Measurements from ENCODE around the gene PRSS27.

GRCh38 chr16:2740476-2740875 lies 20.5 kb upstream of the PRSS27 start:
- TF ChIP-seq CTCF (IDR thresholded peaks at IDR 0.05) = no peak
- TF ChIP-seq POLR2A (IDR thresholded peaks at IDR 0.05; ENCODE audit: low read depth) = no peak

Data from esophagus muscularis mucosa (tissue), 3 donors.